ENCODE results near the gene OR52J3. TPM values are rescaled to one million over a fixed set of nuclear protein-coding genes. Genes with fewer than 3 reads are reported as not detected.

The OR52J3 gene
- total RNA-seq, 1 donor from 2014 or later: not detected

- no peak for DNase-seq
These were observed 49.7 kb downstream of the OR52J3 start for GRCh38 chr11:5096011-5096410.

Other genes with a start within 250 kb of the OR52J3 start
- gene OR52R1, start 242.1 kb upstream of the OR52J3 start, total RNA-seq: not detected in 2 replicates
- gene OR51F2, start 225.2 kb upstream of the OR52J3 start, total RNA-seq: not detected in 2 replicates
- gene OR51S1, start 197.3 kb upstream of the OR52J3 start, total RNA-seq: not detected in 2 replicates
- not detected in 2 replicates for gene OR51T1, start 164.6 kb upstream of the OR52J3 start, total RNA-seq
- not detected in 2 replicates for gene OR51A7, start 142.7 kb upstream of the OR52J3 start, total RNA-seq
- not detected in 2 replicates for gene OR51G2, start 127.2 kb upstream of the OR52J3 start, total RNA-seq
- not detected in 2 replicates for gene OR51G1, start 122.2 kb upstream of the OR52J3 start, total RNA-seq
- not detected in 2 replicates for gene OR51A4, start 98.9 kb upstream of the OR52J3 start, total RNA-seq
- not detected in 2 replicates for gene OR51A2, start 90.8 kb upstream of the OR52J3 start, total RNA-seq
- gene OR51L1, start 51.7 kb upstream of the OR52J3 start, total RNA-seq: not detected in 2 replicates
- gene OR52E2, start 13.1 kb downstream of the OR52J3 start, total RNA-seq: not detected in 2 replicates
- not detected in 2 replicates for gene OR52E1, start 23.0 kb downstream of the OR52J3 start, total RNA-seq
- gene OR52A5, start 91.8 kb downstream of the OR52J3 start, total RNA-seq: not detected in 2 replicates
- gene OR52A1, start 108.2 kb downstream of the OR52J3 start, total RNA-seq: not detected in 2 replicates
- gene OR51V1, start 154.2 kb downstream of the OR52J3 start, total RNA-seq: not detected in 2 replicates
- not detected in 2 replicates for gene HBB, start 180.5 kb downstream of the OR52J3 start, total RNA-seq
- gene HBD, start 188.0 kb downstream of the OR52J3 start, total RNA-seq: not detected in 2 replicates
- not detected in 2 replicates for gene HBG1, start 203.3 kb downstream of the OR52J3 start, total RNA-seq
- not detected in 2 replicates for gene HBG2, start 208.3 kb downstream of the OR52J3 start, total RNA-seq
- not detected in 2 replicates for gene HBE1, start 223.4 kb downstream of the OR52J3 start, total RNA-seq

Measured in dermis blood vessel endothelial cell (primary cell).